ENCODE measurements around the gene TUBGCP6.

TUBGCP6 gene

GRCh38 chr22:50261615-50262459 lies 17.0 kb upstream of the TUBGCP6 start, which contains the start of gene MAPK12:
Gene MAPK12, minus strand, starts transcription at chr22:50261683. Its CDS starts 174 bp downstream, at chr22:50261509.
- DNase-seq, result no peak

GRCh38 chr22:50260801-50261614 lies 16.2 kb upstream of the TUBGCP6 start:
- no peak for DNase-seq

- DNase-seq, result no peak
These were observed 15.6 kb upstream of the TUBGCP6 start for GRCh38 chr22:50260434-50260800.

GRCh38 chr22:50259302-50259701 lies 14.5 kb upstream of the TUBGCP6 start:
- DNase-seq, result no peak

- DNase-seq, result no peak
These were observed 13.8 kb upstream of the TUBGCP6 start for GRCh38 chr22:50258361-50259292.

GRCh38 chr22:50257451-50258360 lies 12.9 kb upstream of the TUBGCP6 start:
- no peak for DNase-seq

- DNase-seq, result no peak
These were observed 12.2 kb upstream of the TUBGCP6 start for GRCh38 chr22:50257041-50257440.

GRCh38 chr22:50256258-50256862 lies 11.5 kb upstream of the TUBGCP6 start:
- DNase-seq, result no peak

GRCh38 chr22:50255607-50256006 lies 10.8 kb upstream of the TUBGCP6 start:
- DNase-seq, result no peak

- DNase-seq, result no peak
These were observed 10.3 kb upstream of the TUBGCP6 start for GRCh38 chr22:50255099-50255498.

GRCh38 chr22:50253941-50254340 lies 9.1 kb upstream of the TUBGCP6 start:
- no peak for DNase-seq

- no peak for DNase-seq
These were observed 8.5 kb upstream of the TUBGCP6 start for GRCh38 chr22:50253046-50253915.

- peak; percentile 90 for DNase-seq
These were observed 7.5 kb upstream of the TUBGCP6 start for GRCh38 chr22:50252082-50253045.

GRCh38 chr22:50251477-50252081 lies 6.8 kb upstream of the TUBGCP6 start:
- DNase-seq, result no peak

GRCh38 chr22:50250555-50251476 lies 6.0 kb upstream of the TUBGCP6 start, which contains the start of gene HDAC10:
Gene HDAC10, minus strand, starts transcription at chr22:50251265. Its CDS starts 233 bp downstream, at chr22:50251032.
- peak; percentile 92 for DNase-seq

GRCh38 chr22:50250249-50250554 lies 5.4 kb upstream of the TUBGCP6 start:
- no peak for DNase-seq

Data from activated effector memory CD4-positive, alpha-beta T cell treated with anti-CD3 and anti-CD28 coated beads, Interleukin-2, amount 50 U/mL, for 16 hours (primary cell).